Left ventricle myocardium superior (tissue), 1 donor: ENCODE measurements around the gene TUBA4B. TPM values are rescaled to one million over a fixed set of nuclear protein-coding genes. Genes with fewer than 3 reads are reported as not detected.
"Not testable (repeated sequence)": the region's sequence is repeated elsewhere in the genome, so short reads cannot be mapped to it uniquely, and the experiment has no call there.

Source experiments
- ATAC-seq: fragments of 200-7000 bp; cut with Tn5 transposase; one replicate; pipeline ENCODE4 v1.9.1; 2020; ENCODE audit warnings: mild to moderate bottlenecking, moderate library complexity
- DNase-seq: peaks from one replicate; pipeline ENCODE4 v3.0.0-alpha.2; 2020
- intact Hi-C: fragments of 100-400 bp; cut with micrococcal nuclease; formaldehyde crosslinking; loops from one replicate; pipeline ENCODE4 v1.11.0; 2022
- total RNA-seq: library from RNA; stranded (reverse); fragmentation: NEBNext Ultra II Directional; extraction: Animal tissue kit (Norgen Biotek cat#: 25700); gene quantifications from one replicate; pipeline ENCODE4 v1.2.1, GENCODE V29; 2021
- donor health status: DM: no; HTN: yes; CAD: no; lungs with severe emphysema.

The TUBA4B gene
- total RNA-seq, 1 donor from 2014 or later: not detected

- no peak for DNase-seq
- intact Hi-C loops: no loop called here
These were observed 33.5 kb downstream of the TUBA4B start for GRCh38 chr2:219286436-219287115.

GRCh38 chr2:219287116-219287440 is 34.0 kb downstream of the TUBA4B start:
- intact Hi-C loops: not testable (repeated sequence)

More at GRCh38 chr2:219286436-219287115, 33.5 kb downstream of the TUBA4B start:
- no peak for ATAC-seq

GRCh38 chr2:219287580-219288265 is 34.7 kb downstream of the TUBA4B start:
- no peak for ATAC-seq
- DNase-seq: no peak
- intact Hi-C loops: no loop called here

More at GRCh38 chr2:219287116-219287440, 34.0 kb downstream of the TUBA4B start:
- ATAC-seq, DNase-seq: not testable (repeated sequence)

GRCh38 chr2:219289195-219289536 is 36.1 kb downstream of the TUBA4B start:
- no peak for ATAC-seq
- DNase-seq: no peak
- intact Hi-C loops: no loop called here

- intact Hi-C loops: loop anchor here (10.0 kb wide), 1 partner anchor 55 kb away; no protein-coding TSS in a partner anchor
- DNase-seq (peak; percentile 84), ATAC-seq (peak; percentile 70)
These were observed 36.7 kb downstream of the TUBA4B start for GRCh38 chr2:219289537-219290361.

- no peak for ATAC-seq
- no peak for DNase-seq
- intact Hi-C loops: loop anchor here (10.0 kb wide), 1 partner anchor 56 kb away; no protein-coding TSS in a partner anchor
These were observed 37.5 kb downstream of the TUBA4B start for GRCh38 chr2:219290381-219291171.

GRCh38 chr2:219291394-219291793 is 38.4 kb downstream of the TUBA4B start:
- ATAC-seq (no peak), DNase-seq (no peak)
- intact Hi-C loops: loop anchor here (10.0 kb wide), 1 partner anchor 57 kb away; no protein-coding TSS in a partner anchor

- no peak for ATAC-seq
- DNase-seq: no peak
- intact Hi-C loops: loop anchor here (10.0 kb wide), 1 partner anchor 57 kb away; no protein-coding TSS in a partner anchor
These were observed 39.0 kb downstream of the TUBA4B start for GRCh38 chr2:219291910-219292490.

GRCh38 chr2:219292616-219293015 is 39.6 kb downstream of the TUBA4B start:
- intact Hi-C loops: loop anchor here (10.0 kb wide), 1 partner anchor 58 kb away; no protein-coding TSS in a partner anchor
- no peak for ATAC-seq
- DNase-seq: no peak

GRCh38 chr2:219293736-219294231 is 40.7 kb downstream of the TUBA4B start:
- intact Hi-C loops: loop anchor here (10.0 kb wide), 1 partner anchor 59 kb away; no protein-coding TSS in a partner anchor
- ATAC-seq (no peak), DNase-seq (no peak)

GRCh38 chr2:219294356-219295351 is 41.6 kb downstream of the TUBA4B start:
- intact Hi-C loops: loop anchor here (5.0 to 10.0 kb wide), 2 partner anchors 60 to 132 kb away; partner anchors contain the start of gene NHEJ1
- ATAC-seq (peak; percentile 93), DNase-seq (peak; percentile 94)

GRCh38 chr2:219296142-219296541 is 43.1 kb downstream of the TUBA4B start:
- DNase-seq (no peak), ATAC-seq (no peak)
- intact Hi-C loops: loop anchor here (5.0 to 10.0 kb wide), 2 partner anchors 61 to 134 kb away; partner anchors contain the start of gene NHEJ1

- DNase-seq (no peak), ATAC-seq (no peak)
- intact Hi-C loops: loop anchor here (5.0 to 10.0 kb wide), 2 partner anchors 62 to 135 kb away; partner anchors contain the start of gene NHEJ1
These were observed 43.8 kb downstream of the TUBA4B start for GRCh38 chr2:219296631-219297391.

GRCh38 chr2:219297766-219298456 is 44.9 kb downstream of the TUBA4B start:
- intact Hi-C loops: loop anchor here (5.0 to 10.0 kb wide), 2 partner anchors 63 to 136 kb away; partner anchors contain the start of gene NHEJ1
- DNase-seq (no peak), ATAC-seq (no peak)

GRCh38 chr2:219298759-219299371 is 45.8 kb downstream of the TUBA4B start:
- ATAC-seq: peak; percentile 68
- peak; percentile 90 for DNase-seq
- intact Hi-C loops: loop anchor here (5.0 to 10.0 kb wide), 2 partner anchors 64 to 137 kb away; partner anchors contain the start of gene NHEJ1
